ENCODE data around the gene FOXK2.
"Not testable (repeated sequence)": the region's sequence is repeated elsewhere in the genome, so short reads cannot be mapped to it uniquely, and the experiment has no call there.

Gene FOXK2

GRCh38 chr17:82582213-82582612 is 62.7 kb downstream of the FOXK2 start:
- no peak overlapping the region for H2AFZ ChIP-seq (ENCODE audit: low read depth)
- H3K9ac ChIP-seq = no peak overlapping the region
- no peak overlapping the region for H3K4me3 ChIP-seq (IDR thresholded peaks at IDR 0.05; ENCODE audit: insufficient read depth, low read depth, low read length)
- H3K79me2 ChIP-seq (ENCODE audit: insufficient read depth, low read depth) = no peaks in the 10 kb centered on the region; the same call in 1 of the 2 replicates
- H3K27ac ChIP-seq = no peak overlapping the region
- H4K20me1 ChIP-seq (ENCODE audit: insufficient read depth) = no peaks in the 10 kb centered on the region
- peaks cover 7% of the 10 kb centered on the region; the same call in 1 of the 2 replicates for H3K36me3 ChIP-seq (ENCODE audit: insufficient read depth)
- H3K4me2 ChIP-seq = no peak overlapping the region
- no peaks in the 10 kb centered on the region for H3K27me3 ChIP-seq (ENCODE audit: insufficient read depth, low read depth)
- TF ChIP-seq CTCF (conservative IDR thresholded peaks at IDR 0.05; ENCODE audit: low read depth, low read length) = no peak
- H3K4me1 ChIP-seq (ENCODE audit: low read depth, poor library complexity, severe bottlenecking) = no peaks in the 10 kb centered on the region

GRCh38 chr17:82582709-82583108 is 63.2 kb downstream of the FOXK2 start:
- H3K4me3 ChIP-seq (IDR thresholded peaks at IDR 0.05; ENCODE audit: insufficient read depth, low read depth, low read length) = no peak overlapping the region
- no peak overlapping the region for H2AFZ ChIP-seq (ENCODE audit: low read depth)
- no peaks in the 10 kb centered on the region for H3K27me3 ChIP-seq (ENCODE audit: insufficient read depth, low read depth)
- no peaks in the 10 kb centered on the region for H3K4me1 ChIP-seq (ENCODE audit: low read depth, poor library complexity, severe bottlenecking)
- H3K27ac ChIP-seq = no peak overlapping the region
- H3K4me2 ChIP-seq = no peak overlapping the region
- no peak overlapping the region for H3K9ac ChIP-seq
- peaks cover 12% of the 10 kb centered on the region; the same call in 1 of the 2 replicates for H3K36me3 ChIP-seq (ENCODE audit: insufficient read depth)
- no peak for TF ChIP-seq CTCF (conservative IDR thresholded peaks at IDR 0.05; ENCODE audit: low read depth, low read length)
- no peaks in the 10 kb centered on the region; the same call in 1 of the 2 replicates for H3K79me2 ChIP-seq (ENCODE audit: insufficient read depth, low read depth)
- no peaks in the 10 kb centered on the region for H4K20me1 ChIP-seq (ENCODE audit: insufficient read depth)

- Histone ChIP-seq H3K27ac (no peak overlapping the region), H3K4me2 (no peak overlapping the region), H3K4me3 (IDR thresholded peaks at IDR 0.05; ENCODE audit: insufficient read depth, low read depth, low read length) (no peak overlapping the region), H4K20me1 (ENCODE audit: insufficient read depth) (no peaks in the 10 kb centered on the region), H3K9ac (no peak overlapping the region), H3K27me3 (ENCODE audit: insufficient read depth, low read depth) (no peaks in the 10 kb centered on the region), H3K4me1 (ENCODE audit: low read depth, poor library complexity, severe bottlenecking) (no peaks in the 10 kb centered on the region), H3K36me3 (ENCODE audit: insufficient read depth) (peaks cover 12% of the 10 kb centered on the region; the same call in 1 of the 2 replicates), H2AFZ (ENCODE audit: low read depth) (no peak overlapping the region), H3K79me2 (ENCODE audit: insufficient read depth, low read depth) (no peaks in the 10 kb centered on the region; the same call in 1 of the 2 replicates)
- no peak for TF ChIP-seq CTCF (conservative IDR thresholded peaks at IDR 0.05; ENCODE audit: low read depth, low read length)
Observed at GRCh38 chr17:82583720-82584234, 64.2 kb downstream of the FOXK2 start.

DNA sequence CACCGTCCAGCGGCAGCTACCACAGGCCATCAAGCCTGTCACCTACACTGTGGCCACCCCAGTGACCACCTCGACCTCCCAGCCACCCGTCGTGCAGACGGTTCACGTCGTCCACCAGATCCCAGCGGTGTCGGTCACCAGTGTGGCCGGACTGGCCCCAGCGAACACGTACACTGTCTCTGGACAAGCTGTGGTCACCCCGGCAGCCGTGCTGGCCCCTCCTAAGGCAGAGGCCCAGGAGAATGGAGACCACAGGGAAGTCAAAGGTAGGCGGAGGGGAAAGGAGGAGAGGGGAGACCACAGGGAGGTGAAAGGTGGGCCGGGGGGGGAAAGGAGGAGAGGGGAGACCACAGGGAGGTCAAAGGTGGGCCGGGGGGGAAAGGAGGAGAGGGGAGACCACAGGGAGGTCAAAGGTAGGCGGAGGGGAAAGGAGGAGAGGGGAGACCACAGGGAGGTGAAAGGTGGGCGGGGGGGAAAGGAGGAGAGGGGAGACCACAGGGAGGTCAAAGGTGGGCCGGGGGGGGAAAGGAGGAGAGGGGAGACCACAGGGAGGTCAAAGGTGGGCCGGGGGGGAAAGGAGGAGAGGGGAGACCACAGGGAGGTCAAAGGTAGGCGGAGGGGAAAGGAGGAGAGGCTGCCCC is 66.5 kb downstream of the FOXK2 start:
- not testable (repeated sequence) for H3K4me2 ChIP-seq; H3K9ac ChIP-seq; H2AFZ ChIP-seq (ENCODE audit: low read depth); H4K20me1 ChIP-seq (ENCODE audit: insufficient read depth); H3K79me2 ChIP-seq (ENCODE audit: insufficient read depth, low read depth); H3K27ac ChIP-seq; H3K4me1 ChIP-seq (ENCODE audit: low read depth, poor library complexity, severe bottlenecking); H3K4me3 ChIP-seq (IDR thresholded peaks at IDR 0.05; ENCODE audit: insufficient read depth, low read depth, low read length); H3K27me3 ChIP-seq (ENCODE audit: insufficient read depth, low read depth)
- H3K36me3 ChIP-seq (ENCODE audit: insufficient read depth) = peaks cover 12% of the 10 kb centered on the region; the same call in 1 of the 2 replicates

Measured in KMS-11 (cell line).